PC-9 (cell line): ENCODE data around the gene PRR5.

ENCODE experiments used
- EZH2 ChIP-seq: fragments of 200-600 bp; sonication (generic); IDR thresholded peaks from 2 replicates; pipeline ENCODE4 v1.8.0; 2017; ENCODE audit warnings: antibody characterized with exemption, low read depth
- TF ChIP-seq, protein P1 (sequence below): fragments of 200-600 bp; sonication (generic); conservative IDR thresholded peaks from 2 replicates; pipeline ENCODE4 v1.6.1; 2017; ENCODE audit warnings: mixed run types, antibody characterized with exemption, mild to moderate bottlenecking, moderate library complexity

DNA sequence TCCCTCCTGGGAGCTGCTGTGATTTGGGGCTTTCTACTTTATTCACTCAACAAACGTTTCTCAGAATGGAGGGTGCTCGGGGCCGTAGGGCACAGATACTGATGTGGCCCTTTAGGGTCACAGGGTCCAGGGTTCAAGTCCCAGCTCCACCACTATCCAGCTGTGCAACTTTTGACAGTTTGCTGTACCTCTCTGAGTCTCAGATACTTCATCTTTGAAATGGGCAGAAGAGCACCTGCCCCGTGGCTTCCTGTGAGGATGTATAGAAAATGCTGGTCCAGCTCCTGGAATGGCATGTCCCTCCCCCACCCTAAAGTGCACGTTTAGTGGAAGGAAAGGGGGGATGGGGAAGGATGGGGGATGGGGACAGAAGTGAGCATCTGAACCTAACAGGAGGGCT lies 21.9 kb upstream of the PRR5 start:
- TF ChIP-seq, protein P1, sequence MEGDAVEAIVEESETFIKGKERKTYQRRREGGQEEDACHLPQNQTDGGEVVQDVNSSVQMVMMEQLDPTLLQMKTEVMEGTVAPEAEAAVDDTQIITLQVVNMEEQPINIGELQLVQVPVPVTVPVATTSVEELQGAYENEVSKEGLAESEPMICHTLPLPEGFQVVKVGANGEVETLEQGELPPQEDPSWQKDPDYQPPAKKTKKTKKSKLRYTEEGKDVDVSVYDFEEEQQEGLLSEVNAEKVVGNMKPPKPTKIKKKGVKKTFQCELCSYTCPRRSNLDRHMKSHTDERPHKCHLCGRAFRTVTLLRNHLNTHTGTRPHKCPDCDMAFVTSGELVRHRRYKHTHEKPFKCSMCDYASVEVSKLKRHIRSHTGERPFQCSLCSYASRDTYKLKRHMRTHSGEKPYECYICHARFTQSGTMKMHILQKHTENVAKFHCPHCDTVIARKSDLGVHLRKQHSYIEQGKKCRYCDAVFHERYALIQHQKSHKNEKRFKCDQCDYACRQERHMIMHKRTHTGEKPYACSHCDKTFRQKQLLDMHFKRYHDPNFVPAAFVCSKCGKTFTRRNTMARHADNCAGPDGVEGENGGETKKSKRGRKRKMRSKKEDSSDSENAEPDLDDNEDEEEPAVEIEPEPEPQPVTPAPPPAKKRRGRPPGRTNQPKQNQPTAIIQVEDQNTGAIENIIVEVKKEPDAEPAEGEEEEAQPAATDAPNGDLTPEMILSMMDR = no peak
- TF ChIP-seq EZH2 = no peak
